ENCODE data around the gene PTEN.

PTEN gene

GRCh38 chr10:87878664-87879459 lies 15.4 kb downstream of the PTEN start (continued):
- TF ChIP-seq GLI2 (tag by site-specific recombination; IDR thresholded peaks at IDR 0.05; ENCODE audit: borderline replicate concordance, low read depth) (peak; percentile 69; the same call in 1 of the 2 replicates), OSR2 (tag by site-specific recombination; IDR thresholded peaks at IDR 0.05) (peak; percentile 70), ZSCAN30 (tag by site-specific recombination; IDR thresholded peaks at IDR 0.05) (peak; percentile 73; the same call in 1 of the 2 replicates), ZNF654 (tag by site-specific recombination; IDR thresholded peaks at IDR 0.05; ENCODE audit: low read depth) (no peak), ZBTB6 (tag by site-specific recombination; IDR thresholded peaks at IDR 0.05) (no peak), ZNF335 (tag by site-specific recombination; conservative IDR thresholded peaks at IDR 0.05) (0 out of 2 replicates have a peak, but pooled peaks have one; percentile 38), ZNF280C (tag by site-specific recombination; IDR thresholded peaks at IDR 0.05) (no peak), ZNF133 (tag by site-specific recombination; IDR thresholded peaks at IDR 0.05) (no peak), ZNF366 (tag by site-specific recombination; conservative IDR thresholded peaks at IDR 0.05) (peak; percentile 73), ELK4 (IDR thresholded peaks at IDR 0.05; ENCODE audit: borderline replicate concordance, low read depth, low read length) (no peak), ZBTB17 (tag by site-specific recombination; IDR thresholded peaks at IDR 0.05) (peak; percentile 83), ZNF548 (tag by site-specific recombination; IDR thresholded peaks at IDR 0.05) (no peak), SP2 (tag by site-specific recombination; IDR thresholded peaks at IDR 0.05) (no peak), ZNF621 (tag by site-specific recombination; IDR thresholded peaks at IDR 0.05) (no peak), HOXA7 (CRISPR knock-in tag; IDR thresholded peaks at IDR 0.05; ENCODE audit: borderline replicate concordance) (no peak), PRDM2 (tag by site-specific recombination; IDR thresholded peaks at IDR 0.05; ENCODE audit: borderline replicate concordance) (no peak), PATZ1 (tag by site-specific recombination; IDR thresholded peaks at IDR 0.05) (0 out of 2 replicates have a peak, but pooled peaks have one; percentile 36), ZNF18 (tag by site-specific recombination; IDR thresholded peaks at IDR 0.05) (peak; percentile 93), KLF9 (tag by site-specific recombination; IDR thresholded peaks at IDR 0.05; ENCODE audit: low read depth) (no peak), ZNF747 (tag by site-specific recombination; IDR thresholded peaks at IDR 0.05) (no peak), ZNF202 (tag by site-specific recombination; IDR thresholded peaks at IDR 0.05; ENCODE audit: borderline replicate concordance) (0 out of 2 replicates have a peak, but pooled peaks have one; percentile 11), ZNF23 (tag by site-specific recombination; IDR thresholded peaks at IDR 0.05; ENCODE audit: borderline replicate concordance) (no peak)

Measured in HEK293 (cell line).